WTC11 (cell line): Measurements from ENCODE around the gene NEDD4L. TPM values are rescaled to one million over a fixed set of nuclear protein-coding genes. Genes with fewer than 3 reads are reported as not detected.

Experiments
- ATAC-seq: fragments of 200-7000 bp; cut with Tn5 transposase; 2 replicates; pipeline ENCODE4 v1.10.0; 2021; ENCODE audit warnings: mild to moderate bottlenecking, moderate library complexity
- CTCF ChIA-PET: fragments of 300-600 bp; sonication (Branson Sonifier 250); formaldehyde crosslinking; loops from one replicate; lab custom pipeline; 2021; ENCODE audit warnings: antibody characterized with exemption; lab: Charles Lee
- POLR2A ChIA-PET: fragments of 350-600 bp; sonication (Branson Sonifier 250); formaldehyde crosslinking; loops from one replicate; lab custom pipeline; 2021; ENCODE audit warnings: antibody characterized with exemption; lab: Charles Lee
- DNase-seq: peaks from one replicate; pipeline ENCODE4 v3.0.0; 2021; ENCODE audit warnings: low spot score
- H3K27ac Mint-ChIP-seq: 2 replicates; pipeline ENCODE4 v1.8.0; 2021; ENCODE audit warnings: mixed read lengths
- H3K27me3 Mint-ChIP-seq: 2 replicates; pipeline ENCODE4 v1.8.0; 2021; ENCODE audit warnings: low read depth, mild to moderate bottlenecking, moderate library complexity, mixed read lengths
- H3K36me3 Mint-ChIP-seq: 2 replicates; pipeline ENCODE4 v1.8.0; 2021; ENCODE audit warnings: mixed read lengths
- H3K4me1 Mint-ChIP-seq: 2 replicates; pipeline ENCODE4 v1.8.0; 2022; ENCODE audit warnings: mixed read lengths
- H3K4me3 Mint-ChIP-seq: 2 replicates; pipeline ENCODE4 v1.8.0; 2021; ENCODE audit warnings: mild to moderate bottlenecking, moderate library complexity, mixed read lengths
- H3K9me3 Mint-ChIP-seq: 2 replicates; pipeline ENCODE4 v1.8.0; 2021; ENCODE audit warnings: mixed read lengths
- ATF3 ChIP-seq: sonication (generic); formaldehyde crosslinking; conservative IDR thresholded peaks from 2 replicates; pipeline ENCODE4 v1.8.1; 2022; ENCODE audit warnings: mild to moderate bottlenecking, missing genetic modification reagents
- CREB1 ChIP-seq: sonication (generic); formaldehyde crosslinking; IDR thresholded peaks from 2 replicates; pipeline ENCODE4 v1.8.0; 2023; ENCODE audit warnings: mild to moderate bottlenecking, missing genetic modification reagents
- CREM ChIP-seq: sonication (generic); formaldehyde crosslinking; IDR thresholded peaks from 2 replicates; pipeline ENCODE4 v1.8.1; 2022; ENCODE audit warnings: mild to moderate bottlenecking, missing genetic modification reagents, moderate library complexity
- ERG ChIP-seq: fragments of 250-450 bp; sonication (Bioruptor Pico); IDR thresholded peaks from 2 replicates; pipeline ENCODE4 v1.8.0; 2021; ENCODE audit warnings: mild to moderate bottlenecking
- ESRRA ChIP-seq: sonication (generic); formaldehyde crosslinking; IDR thresholded peaks from 2 replicates; pipeline ENCODE4 v1.8.1; 2022; ENCODE audit warnings: mild to moderate bottlenecking, missing genetic modification reagents, borderline replicate concordance
- FOXP1 ChIP-seq: sonication (generic); formaldehyde crosslinking; IDR thresholded peaks from 2 replicates; pipeline ENCODE4 v1.8.0; 2022; ENCODE audit warnings: missing genetic modification reagents, mild to moderate bottlenecking, moderate library complexity, borderline replicate concordance
- HMGXB4 ChIP-seq: sonication (generic); formaldehyde crosslinking; IDR thresholded peaks from 2 replicates; pipeline ENCODE4 v1.8.1; 2023; ENCODE audit warnings: mild to moderate bottlenecking, moderate library complexity, missing genetic modification reagents
- KAT7 ChIP-seq: sonication (generic); formaldehyde crosslinking; IDR thresholded peaks from 2 replicates; pipeline ENCODE4 v1.8.1; 2023; ENCODE audit warnings: missing genetic modification reagents, mild to moderate bottlenecking, borderline replicate concordance
- MYBL2 ChIP-seq: sonication (generic); formaldehyde crosslinking; IDR thresholded peaks from 2 replicates; pipeline ENCODE4 v1.8.1; 2023; ENCODE audit warnings: mild to moderate bottlenecking, moderate library complexity, missing genetic modification reagents
- NFE2L1 ChIP-seq: sonication (generic); formaldehyde crosslinking; IDR thresholded peaks from 2 replicates; pipeline ENCODE4 v1.8.1; 2023; ENCODE audit warnings: missing genetic modification reagents
- NR2C2 ChIP-seq: sonication (generic); formaldehyde crosslinking; IDR thresholded peaks from 2 replicates; pipeline ENCODE4 v1.8.0; 2022; ENCODE audit warnings: mild to moderate bottlenecking, missing genetic modification reagents
- OVOL2 ChIP-seq: fragments of 250-450 bp; sonication (Bioruptor Pico); IDR thresholded peaks from 2 replicates; pipeline ENCODE4 v1.9.0; 2021; ENCODE audit warnings: mild to moderate bottlenecking, borderline replicate concordance
- PRDM15 ChIP-seq: sonication (generic); formaldehyde crosslinking; IDR thresholded peaks from 2 replicates; pipeline ENCODE4 v1.8.0; 2022; ENCODE audit warnings: missing genetic modification reagents
- RELA ChIP-seq: sonication (generic); formaldehyde crosslinking; IDR thresholded peaks from 2 replicates; pipeline ENCODE4 v1.8.1; 2022; ENCODE audit warnings: missing genetic modification reagents, mild to moderate bottlenecking, borderline replicate concordance
- SMAD4 ChIP-seq: sonication (generic); formaldehyde crosslinking; IDR thresholded peaks from 2 replicates; pipeline ENCODE4 v1.8.0; 2022; ENCODE audit warnings: mild to moderate bottlenecking, missing genetic modification reagents
- SP1 ChIP-seq: sonication (generic); formaldehyde crosslinking; conservative IDR thresholded peaks from 2 replicates; pipeline ENCODE4 v1.8.1; 2022; ENCODE audit warnings: missing genetic modification reagents
- USF1 ChIP-seq: sonication (generic); formaldehyde crosslinking; IDR thresholded peaks from 2 replicates; pipeline ENCODE4 v1.8.0; 2022; ENCODE audit warnings: mild to moderate bottlenecking, missing genetic modification reagents
- USF2 ChIP-seq: sonication (generic); formaldehyde crosslinking; IDR thresholded peaks from 2 replicates; pipeline ENCODE4 v1.8.1; 2023; ENCODE audit warnings: mild to moderate bottlenecking, missing genetic modification reagents, moderate library complexity
- ZNF121 ChIP-seq: sonication (generic); formaldehyde crosslinking; IDR thresholded peaks from 2 replicates; pipeline ENCODE4 v1.8.0; 2023; ENCODE audit warnings: missing genetic modification reagents
- ZNF425 ChIP-seq: fragments of 250-450 bp; sonication (Bioruptor Pico); conservative IDR thresholded peaks from 2 replicates; pipeline ENCODE4 v1.9.0; 2021; ENCODE audit warnings: mild to moderate bottlenecking
- ZSCAN18 ChIP-seq: fragments of 250-450 bp; sonication (Bioruptor Pico); IDR thresholded peaks from 2 replicates; pipeline ENCODE4 v2.1.2; 2022; ENCODE audit warnings: mild to moderate bottlenecking, moderate library complexity
- total RNA-seq: library from RNA; stranded (reverse); gene quantifications from 3 replicates; pipeline ENCODE4 v1.2.3, GENCODE V29; 2021

The NEDD4L gene
- total RNA-seq, 1 experiment from 2014 or later: 88.0 TPM

GRCh38 chr18:58247363-58247834 is 203.4 kb downstream of the NEDD4L start (continued):
- no peak for TF ChIP-seq ZNF121 (CRISPR knock-in tag)
- peak; percentile 39; the same call in 1 of the 2 replicates for TF ChIP-seq PRDM15

- H3K27ac Mint-ChIP-seq: no peak overlapping the region
Measured at GRCh38 chr18:58249712-58250111, 205.7 kb downstream of the NEDD4L start.

GRCh38 chr18:58251416-58251815 is 207.4 kb downstream of the NEDD4L start:
- Mint-ChIP-seq H3K36me3 (no peaks in the 10 kb centered on the region), H3K4me3 (no peak overlapping the region), H3K4me1 (peaks cover 53% of the 10 kb centered on the region), H3K27me3 (no peaks in the 10 kb centered on the region), H3K27ac (no peak overlapping the region), H3K9me3 (no peaks in the 10 kb centered on the region)
- ATAC-seq (no peak), DNase-seq (no peak)
- CTCF ChIA-PET: no interaction called here
- POLR2A ChIA-PET: no interaction called here
- TF ChIP-seq ATF3 (CRISPR knock-in tag) (no peak), HMGXB4 (CRISPR knock-in tag) (no peak), ESRRA (CRISPR knock-in tag) (no peak), OVOL2 (no peak), ZNF425 (CRISPR knock-in tag) (no peak), SP1 (CRISPR knock-in tag) (no peak), CREM (CRISPR knock-in tag) (no peak), ERG (no peak), USF2 (no peak), CREB1 (CRISPR knock-in tag) (no peak), NR2C2 (CRISPR knock-in tag) (no peak), KAT7 (no peak), FOXP1 (CRISPR knock-in tag) (no peak)

More at GRCh38 chr18:58249712-58250111, 205.7 kb downstream of the NEDD4L start:
- POLR2A ChIA-PET: no interaction called here
- no peaks in the 10 kb centered on the region for H3K36me3 Mint-ChIP-seq
- DNase-seq (no peak), ATAC-seq (no peak)
- H3K4me3 Mint-ChIP-seq: no peak overlapping the region
- H3K4me1 Mint-ChIP-seq: peaks cover 42% of the 10 kb centered on the region
- CTCF ChIA-PET: interaction anchor here (0.5 kb wide), 1 partner anchor 14 kb away, joined by 4 read pairs; no protein-coding TSS in a partner anchor
- no peaks in the 10 kb centered on the region for H3K9me3 Mint-ChIP-seq
- no peak for TF ChIP-seq SMAD4 (CRISPR knock-in tag)
- TF ChIP-seq KAT7: no peak
- no peak for TF ChIP-seq USF1 (CRISPR knock-in tag)
- TF ChIP-seq ZSCAN18 (CRISPR knock-in tag): no peak
- no peak for TF ChIP-seq NFE2L1
- TF ChIP-seq RELA (CRISPR knock-in tag): no peak
- no peak for TF ChIP-seq MYBL2 (CRISPR knock-in tag)
- no peaks in the 10 kb centered on the region for H3K27me3 Mint-ChIP-seq
